ENCODE measurements around the gene CFAP45.
"Not testable (repeated sequence)": the region's sequence is repeated elsewhere in the genome, so short reads cannot be mapped to it uniquely, and the experiment has no call there.

The CFAP45 gene

GRCh38 chr1:159922511-159923202 is 22.7 kb upstream of the CFAP45 start:
- no peak for DNase-seq

- peak; percentile 28 for DNase-seq
These were observed 21.9 kb upstream of the CFAP45 start for GRCh38 chr1:159921700-159922504.

GRCh38 chr1:159921251-159921650 is 21.3 kb upstream of the CFAP45 start:
- peak; percentile 74 for DNase-seq

GRCh38 chr1:159920651-159921050 is 20.7 kb upstream of the CFAP45 start:
- no peak for DNase-seq

GRCh38 chr1:159920202-159920601 is 20.2 kb upstream of the CFAP45 start:
- DNase-seq, result no peak

- DNase-seq, result no peak
These were observed 19.4 kb upstream of the CFAP45 start for GRCh38 chr1:159919236-159919865.

GRCh38 chr1:159918352-159919200 is 18.6 kb upstream of the CFAP45 start:
- no peak for DNase-seq

GRCh38 chr1:159917533-159918351 is 17.8 kb upstream of the CFAP45 start:
- DNase-seq, result no peak

GRCh38 chr1:159916242-159917051 is 16.5 kb upstream of the CFAP45 start:
- no peak for DNase-seq

- no peak for DNase-seq
These were observed 15.7 kb upstream of the CFAP45 start for GRCh38 chr1:159915571-159916241.

- DNase-seq, result no peak
These were observed 14.5 kb upstream of the CFAP45 start for GRCh38 chr1:159914252-159915018.

- no peak for DNase-seq
These were observed 13.7 kb upstream of the CFAP45 start for GRCh38 chr1:159913451-159914192.

GRCh38 chr1:159911326-159912070 is 11.5 kb upstream of the CFAP45 start:
- DNase-seq, result peak; percentile 36

- no peak for DNase-seq
These were observed 8.3 kb upstream of the CFAP45 start for GRCh38 chr1:159908031-159908940.

GRCh38 chr1:159906960-159907359 is 7.0 kb upstream of the CFAP45 start:
- DNase-seq, result no peak

- DNase-seq, result not testable (repeated sequence)
These were observed 4.1 kb upstream of the CFAP45 start for GRCh38 chr1:159904036-159904435.

- DNase-seq, result no peak
These were observed 2.6 kb upstream of the CFAP45 start for GRCh38 chr1:159902541-159902940.

Measured in activated CD4-positive, alpha-beta T cell treated with anti-CD3 and anti-CD28 coated beads, Interleukin-10, Interleukin-2, amounts not matched to agents 100 ng/mL and 50 ng/mL, durations not matched to agents 16 hours and 8 hours (primary cell).